HG03378 (cell line): Measurements from ENCODE around the gene RNF182.
"Not testable (repeated sequence)": the region's sequence is repeated elsewhere in the genome, so short reads cannot be mapped to it uniquely, and the experiment has no call there.

Experiments
- ATAC-seq: cut with Tn5 transposase; IDR thresholded peaks from one replicate; pipeline ENCODE4 v1.9.1; 2021; ENCODE audit warnings: mild to moderate bottlenecking, moderate library complexity; ENCODE audit not compliant: unreplicated experiment

The RNF182 gene, protein sequence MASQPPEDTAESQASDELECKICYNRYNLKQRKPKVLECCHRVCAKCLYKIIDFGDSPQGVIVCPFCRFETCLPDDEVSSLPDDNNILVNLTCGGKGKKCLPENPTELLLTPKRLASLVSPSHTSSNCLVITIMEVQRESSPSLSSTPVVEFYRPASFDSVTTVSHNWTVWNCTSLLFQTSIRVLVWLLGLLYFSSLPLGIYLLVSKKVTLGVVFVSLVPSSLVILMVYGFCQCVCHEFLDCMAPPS

DNA sequence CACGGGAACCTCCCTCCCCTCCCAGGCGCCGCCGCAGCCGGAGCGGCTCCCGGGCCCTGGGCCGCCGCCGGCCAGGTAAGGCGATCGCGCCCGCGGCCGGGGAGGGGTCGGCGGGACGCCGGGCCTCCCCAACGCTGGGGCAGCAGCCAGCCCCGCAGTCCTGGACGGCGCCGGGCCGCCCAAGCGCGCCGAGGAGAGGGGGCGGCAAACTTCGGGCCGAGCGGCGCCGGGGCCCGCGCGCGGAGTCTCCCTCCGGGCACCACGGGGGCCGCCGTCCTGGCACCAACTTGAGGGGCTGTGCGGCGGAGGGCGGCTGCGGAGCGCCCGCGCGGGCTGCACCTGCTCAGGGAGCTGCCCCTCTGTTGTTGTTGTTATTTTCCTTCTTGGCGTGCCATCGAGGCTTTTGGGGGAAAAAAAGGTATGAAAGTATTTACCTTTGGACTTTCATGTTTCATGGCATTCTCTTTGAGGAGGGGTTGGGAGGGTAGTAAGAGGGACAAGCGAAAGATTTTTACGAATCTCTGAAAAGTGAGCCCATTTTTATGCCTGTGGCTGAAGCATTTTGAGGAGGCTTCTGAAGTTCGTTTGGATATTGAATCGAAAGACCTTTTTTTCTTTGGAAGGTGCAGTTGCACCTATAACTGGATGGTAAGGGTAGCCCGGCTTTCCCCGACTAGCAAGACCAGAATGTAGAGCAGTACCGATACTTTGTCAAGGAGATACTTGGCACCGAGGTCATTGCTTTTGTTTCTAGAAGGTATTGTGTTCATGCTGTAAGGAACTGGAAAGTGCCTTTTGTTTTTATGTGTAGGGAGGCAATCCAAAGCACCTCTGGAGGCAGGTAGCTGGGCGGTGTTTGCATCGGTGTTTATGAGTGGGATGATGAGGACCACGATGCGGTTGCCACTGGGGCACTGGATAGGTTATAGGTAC is at the start of gene RNF182:
Gene RNF182 (plus strand): TSS at position 4 of the 933 bp plus-strand sequence. CDS start 52,168 bp downstream, outside the sequence.
- no peak for ATAC-seq

GRCh38 chr6:13877051-13877450 is 47.7 kb upstream of the RNF182 start:
- ATAC-seq, result no peak

DNA sequence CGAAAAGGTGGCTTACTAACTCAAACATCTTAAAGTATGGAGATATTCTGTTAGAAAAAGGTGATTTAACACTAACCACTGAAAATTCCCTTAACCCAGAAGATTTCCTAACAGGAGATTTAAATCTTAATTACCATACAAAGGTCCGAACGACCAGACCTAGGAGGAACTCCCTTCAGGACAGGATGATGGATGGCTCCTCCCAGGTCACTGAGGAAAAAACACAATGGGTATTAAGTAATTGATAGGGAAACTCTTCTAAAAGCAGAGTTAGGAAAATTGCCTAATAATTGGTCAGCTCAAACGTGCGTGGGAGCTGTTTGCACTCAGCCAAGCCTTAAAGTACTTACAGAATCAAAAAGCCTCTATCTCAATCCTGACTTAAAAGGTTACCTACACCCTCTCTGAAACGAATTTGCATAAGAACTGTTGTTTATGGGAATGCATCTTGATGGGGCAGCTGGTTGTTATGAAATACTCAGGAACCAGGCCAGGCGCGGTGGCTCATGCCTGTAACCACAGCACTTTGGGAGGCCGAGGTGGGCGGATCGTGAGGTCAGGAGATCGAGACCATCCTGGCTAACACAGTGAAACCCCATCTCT is 44.6 kb upstream of the RNF182 start:
- ATAC-seq, result not testable (repeated sequence)

- ATAC-seq, result no peak
These were observed 43.1 kb upstream of the RNF182 start for GRCh38 chr6:13881621-13882165.

GRCh38 chr6:13883966-13884365 is 40.8 kb upstream of the RNF182 start:
- no peak for ATAC-seq

DNA sequence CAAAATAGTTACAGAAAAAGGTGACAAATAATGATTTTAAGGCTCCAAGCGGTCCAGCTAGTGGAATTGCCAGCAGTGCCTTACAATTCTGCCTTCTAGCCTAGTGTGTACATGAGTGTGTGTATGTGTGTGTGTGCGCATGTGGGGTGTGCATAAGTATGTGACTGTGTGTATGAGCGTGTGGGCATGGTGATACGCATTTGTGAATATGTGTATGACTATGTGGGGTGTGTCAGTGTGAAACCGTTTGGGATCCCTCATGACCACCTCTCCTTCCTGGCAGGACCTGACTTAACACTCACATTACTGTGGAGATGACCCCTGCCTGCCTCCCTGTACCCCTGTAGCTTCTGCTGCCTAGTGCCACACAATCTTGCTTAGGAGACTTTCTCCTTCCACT is 40.4 kb upstream of the RNF182 start:
- ATAC-seq, result no peak

GRCh38 chr6:13885601-13886000 is 39.2 kb upstream of the RNF182 start:
- ATAC-seq, result no peak

- ATAC-seq, result no peak
These were observed 37.8 kb upstream of the RNF182 start for GRCh38 chr6:13886949-13887348.

DNA sequence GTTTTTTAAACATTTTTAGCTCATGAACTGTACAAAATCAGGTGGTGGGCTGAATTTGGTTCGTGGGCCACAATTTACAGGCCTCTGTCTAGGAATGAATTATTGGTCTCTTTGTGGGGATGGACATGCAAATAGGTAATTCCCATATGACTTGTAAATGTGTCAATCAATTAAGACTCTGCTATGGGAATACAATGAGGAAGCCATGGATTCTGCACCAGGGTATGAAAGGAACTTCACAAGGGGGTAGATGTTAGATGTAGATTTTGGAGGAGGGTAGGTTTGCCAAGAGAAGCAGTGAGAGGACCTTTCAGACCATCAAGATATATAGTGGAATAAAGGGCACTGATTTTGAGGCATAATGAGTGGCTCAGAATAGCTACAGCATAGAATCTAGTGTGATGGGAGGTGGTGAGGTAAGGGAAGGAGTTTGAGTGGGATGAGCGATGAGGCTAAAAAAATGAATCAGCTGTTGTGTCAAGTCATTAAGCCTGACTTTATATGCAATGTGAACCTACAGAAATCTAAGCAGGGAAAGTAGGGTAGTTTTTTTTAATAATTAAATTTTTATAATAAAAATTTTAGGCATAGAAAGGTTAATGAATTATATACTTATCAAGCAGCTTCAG is 32.6 kb upstream of the RNF182 start:
- no peak for ATAC-seq

DNA sequence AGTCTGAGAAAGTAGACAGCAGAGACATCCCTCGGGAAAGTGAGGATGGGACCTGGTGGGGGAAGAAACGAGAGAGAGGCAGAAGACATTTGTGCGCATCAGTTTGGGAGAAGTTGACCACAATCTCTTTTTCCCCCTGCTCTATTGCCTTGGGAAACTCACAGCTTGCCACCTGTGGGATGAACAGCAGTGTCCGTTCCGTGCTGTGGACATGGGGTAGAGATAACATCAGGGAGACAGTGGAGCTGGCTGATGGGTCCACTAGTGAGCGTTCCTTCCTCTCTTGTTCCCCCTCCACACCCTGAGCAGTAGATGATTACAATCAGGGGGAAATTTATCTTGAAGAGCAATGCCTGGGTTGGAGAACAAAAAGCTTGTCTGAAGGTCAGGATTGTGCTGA is 21.8 kb upstream of the RNF182 start:
- no peak for ATAC-seq

GRCh38 chr6:13903364-13903763 is 21.4 kb upstream of the RNF182 start:
- ATAC-seq, result no peak

GRCh38 chr6:13907001-13907350 is 17.8 kb upstream of the RNF182 start:
- no peak for ATAC-seq

GRCh38 chr6:13907614-13908215 is 17.0 kb upstream of the RNF182 start:
- no peak for ATAC-seq

DNA sequence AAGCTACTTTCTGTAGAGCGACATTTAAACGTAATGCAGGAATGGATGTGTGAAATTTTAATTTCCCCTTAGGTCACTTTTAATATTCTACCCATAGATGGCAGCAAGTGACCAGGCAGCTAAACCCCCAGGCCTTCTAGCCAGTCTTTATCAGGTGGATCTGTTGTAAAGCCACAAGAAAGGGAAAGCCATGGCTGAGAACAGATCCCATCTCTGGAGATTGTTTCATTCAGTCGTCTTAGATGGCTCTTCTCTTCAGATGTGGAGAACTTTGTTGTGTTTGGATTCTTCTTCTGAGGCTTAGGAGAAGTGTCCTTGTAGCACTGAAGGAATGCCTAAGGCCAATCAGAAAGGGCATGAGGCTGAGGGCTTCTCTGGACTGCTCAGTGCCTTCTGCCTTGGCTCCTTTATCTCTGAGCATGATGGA is 15.8 kb upstream of the RNF182 start:
- no peak for ATAC-seq

GRCh38 chr6:13910443-13910842 is 14.3 kb upstream of the RNF182 start:
- no peak for ATAC-seq

GRCh38 chr6:13911337-13911736 is 13.4 kb upstream of the RNF182 start:
- ATAC-seq, result no peak

- ATAC-seq, result no peak
These were observed 11.3 kb upstream of the RNF182 start for GRCh38 chr6:13913226-13914001.

- no peak for ATAC-seq
These were observed 10.4 kb upstream of the RNF182 start for GRCh38 chr6:13914351-13914750.

- no peak for ATAC-seq
These were observed 9.1 kb upstream of the RNF182 start for GRCh38 chr6:13915561-13916229.
